Measurements from ENCODE around the gene GDPGP1.

The GDPGP1 gene

DNA sequence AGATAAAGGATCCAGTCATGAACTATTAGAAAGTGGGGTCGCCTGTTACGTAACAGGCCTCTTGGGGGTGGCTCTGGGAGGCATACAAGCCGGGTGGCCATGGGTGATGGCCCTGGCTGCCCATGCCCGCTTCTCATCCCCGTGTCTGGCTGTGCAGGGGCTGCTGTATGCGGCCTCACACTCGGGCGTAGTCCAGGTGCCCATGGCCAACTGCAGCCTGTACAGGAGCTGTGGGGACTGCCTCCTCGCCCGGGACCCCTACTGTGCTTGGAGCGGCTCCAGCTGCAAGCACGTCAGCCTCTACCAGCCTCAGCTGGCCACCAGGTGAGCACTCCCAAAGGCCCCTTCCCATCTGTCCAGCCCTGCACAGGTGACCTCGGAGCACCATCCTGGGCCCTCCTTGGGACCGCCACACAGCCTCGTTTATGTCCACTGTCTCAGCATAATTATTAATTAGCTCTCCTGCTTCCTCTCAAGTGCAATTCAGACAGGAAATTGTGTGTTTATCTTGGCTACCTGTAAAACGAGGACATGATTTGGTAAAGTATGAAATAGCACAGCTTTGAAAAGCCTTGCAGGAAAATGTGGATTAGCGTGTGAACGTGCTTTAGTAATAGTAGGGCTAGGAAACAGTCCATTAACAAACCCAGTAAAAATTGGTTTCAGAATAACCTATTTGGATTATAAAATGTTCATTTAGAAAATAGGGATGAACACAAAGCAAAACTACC is 8.3 kb upstream of the GDPGP1 start:
- Histone ChIP-seq H3F3A (ENCODE audit: insufficient read depth, low read length) (no peaks in the 10 kb centered on the region), H3K27me3 (ENCODE audit: insufficient read depth, low read length) (no peaks in the 10 kb centered on the region), H3K9ac (ENCODE audit: low read length) (no peak overlapping the region), H3K79me2 (ENCODE audit: insufficient read depth, low read length) (no peaks in the 10 kb centered on the region), H3K9me3 (ENCODE audit: low read length) (no peaks in the 10 kb centered on the region), H3K9me2 (ENCODE audit: low read depth, low read length) (no peaks in the 10 kb centered on the region), H3K4me1 (ENCODE audit: insufficient read depth, low read length, severe bottlenecking) (peaks cover 5% of the 10 kb centered on the region), H2AFZ (ENCODE audit: low read length) (no peak overlapping the region), H3K27ac (ENCODE audit: low read depth, low read length, poor library complexity, severe bottlenecking) (no peak overlapping the region), H3K36me3 (ENCODE audit: insufficient read depth, low read length) (peaks cover 84% of the 10 kb centered on the region), H3K4me3 (ENCODE audit: low read depth, low read length, poor library complexity, severe bottlenecking) (no peak overlapping the region), H3K4me2 (ENCODE audit: low read length) (no peak overlapping the region), H4K20me1 (ENCODE audit: insufficient read depth, low read length) (no peaks in the 10 kb centered on the region)
- no peak for TF ChIP-seq EZH2 (IDR thresholded peaks at IDR 0.05; ENCODE audit: borderline replicate concordance, low read length)
- TF ChIP-seq CTCF (IDR thresholded peaks at IDR 0.05; ENCODE audit: low read length): no peak

GRCh38 chr15:90227336-90227735 is 6.7 kb upstream of the GDPGP1 start:
- Histone ChIP-seq H2AFZ (ENCODE audit: low read length) (no peak overlapping the region), H3K9me3 (ENCODE audit: low read length) (no peaks in the 10 kb centered on the region), H3K4me3 (ENCODE audit: low read depth, low read length, poor library complexity, severe bottlenecking) (no peak overlapping the region), H3K27ac (ENCODE audit: low read depth, low read length, poor library complexity, severe bottlenecking) (no peak overlapping the region), H3K4me2 (ENCODE audit: low read length) (no peak overlapping the region), H4K20me1 (ENCODE audit: insufficient read depth, low read length) (no peaks in the 10 kb centered on the region), H3K9ac (ENCODE audit: low read length) (no peak overlapping the region), H3K9me2 (ENCODE audit: low read depth, low read length) (no peaks in the 10 kb centered on the region), H3K36me3 (ENCODE audit: insufficient read depth, low read length) (peaks cover 81% of the 10 kb centered on the region), H3K79me2 (ENCODE audit: insufficient read depth, low read length) (no peaks in the 10 kb centered on the region), H3F3A (ENCODE audit: insufficient read depth, low read length) (no peaks in the 10 kb centered on the region), H3K27me3 (ENCODE audit: insufficient read depth, low read length) (no peaks in the 10 kb centered on the region), H3K4me1 (ENCODE audit: insufficient read depth, low read length, severe bottlenecking) (peaks cover 22% of the 10 kb centered on the region)
- TF ChIP-seq CTCF (IDR thresholded peaks at IDR 0.05; ENCODE audit: low read length) (no peak), EZH2 (IDR thresholded peaks at IDR 0.05; ENCODE audit: borderline replicate concordance, low read length) (no peak)

DNA sequence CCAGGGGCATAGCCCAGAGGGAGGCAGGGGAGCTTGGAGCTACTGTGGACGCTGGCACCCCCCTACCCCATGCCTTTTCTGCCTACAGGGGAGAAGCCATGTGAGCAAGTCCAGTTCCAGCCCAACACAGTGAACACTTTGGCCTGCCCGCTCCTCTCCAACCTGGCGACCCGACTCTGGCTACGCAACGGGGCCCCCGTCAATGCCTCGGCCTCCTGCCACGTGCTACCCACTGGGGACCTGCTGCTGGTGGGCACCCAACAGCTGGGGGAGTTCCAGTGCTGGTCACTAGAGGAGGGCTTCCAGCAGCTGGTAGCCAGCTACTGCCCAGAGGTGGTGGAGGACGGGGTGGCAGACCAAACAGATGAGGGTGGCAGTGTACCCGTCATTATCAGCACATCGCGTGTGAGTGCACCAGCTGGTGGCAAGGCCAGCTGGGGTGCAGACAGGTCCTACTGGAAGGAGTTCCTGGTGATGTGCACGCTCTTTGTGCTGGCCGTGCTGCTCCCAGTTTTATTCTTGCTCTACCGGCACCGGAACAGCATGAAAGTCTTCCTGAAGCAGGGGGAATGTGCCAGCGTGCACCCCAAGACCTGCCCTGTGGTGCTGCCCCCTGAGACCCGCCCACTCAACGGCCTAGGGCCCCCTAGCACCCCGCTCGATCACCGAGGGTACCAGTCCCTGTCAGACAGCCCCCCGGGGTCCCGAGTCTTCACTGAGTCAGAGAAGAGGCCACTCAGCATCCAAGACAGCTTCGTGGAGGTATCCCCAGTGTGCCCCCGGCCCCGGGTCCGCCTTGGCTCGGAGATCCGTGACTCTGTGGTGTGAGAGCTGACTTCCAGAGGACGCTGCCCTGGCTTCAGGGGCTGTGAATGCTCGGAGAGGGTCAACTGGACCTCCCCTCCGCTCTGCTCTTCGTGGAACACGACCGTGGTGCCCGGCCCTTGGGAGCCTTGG is 5.9 kb upstream of the GDPGP1 start:
- Histone ChIP-seq H3K27ac (ENCODE audit: low read depth, low read length, poor library complexity, severe bottlenecking) (no peak overlapping the region), H2AFZ (ENCODE audit: low read length) (no peak overlapping the region), H4K20me1 (ENCODE audit: insufficient read depth, low read length) (no peaks in the 10 kb centered on the region), H3K9me2 (ENCODE audit: low read depth, low read length) (no peaks in the 10 kb centered on the region), H3K4me1 (ENCODE audit: insufficient read depth, low read length, severe bottlenecking) (peaks cover 30% of the 10 kb centered on the region), H3K36me3 (ENCODE audit: insufficient read depth, low read length) (peaks cover 75% of the 10 kb centered on the region), H3F3A (ENCODE audit: insufficient read depth, low read length) (no peaks in the 10 kb centered on the region), H3K27me3 (ENCODE audit: insufficient read depth, low read length) (no peaks in the 10 kb centered on the region), H3K4me2 (ENCODE audit: low read length) (no peak overlapping the region), H3K4me3 (ENCODE audit: low read depth, low read length, poor library complexity, severe bottlenecking) (no peak overlapping the region), H3K79me2 (ENCODE audit: insufficient read depth, low read length) (no peaks in the 10 kb centered on the region), H3K9ac (ENCODE audit: low read length) (no peak overlapping the region), H3K9me3 (ENCODE audit: low read length) (no peaks in the 10 kb centered on the region)
- no peak for TF ChIP-seq EZH2 (IDR thresholded peaks at IDR 0.05; ENCODE audit: borderline replicate concordance, low read length)
- no peak for TF ChIP-seq CTCF (IDR thresholded peaks at IDR 0.05; ENCODE audit: low read length)

Measured in OCI-LY1 (cell line).